HUES6 (cell line): ENCODE measurements around the gene FZR1.
A peak's percentile ranks its signal among the peaks of the same experiment; 100 is the strongest.

ENCODE experiments used
- H3K27ac ChIP-seq: 2 replicates; pipeline ENCODE4 v1.7.0; 2013; ENCODE audit warnings: low read depth, mild to moderate bottlenecking, low read length, inconsistent platforms
- H3K27me3 ChIP-seq: 2 replicates; pipeline ENCODE4 v1.6.1; 2013; ENCODE audit warnings: low read length; ENCODE audit not compliant: control insufficient read depth, insufficient read depth
- H3K36me3 ChIP-seq: 2 replicates; pipeline ENCODE4 v1.6.1; 2013; ENCODE audit warnings: low read length; ENCODE audit not compliant: control insufficient read depth, insufficient read depth
- H3K4me1 ChIP-seq: 2 replicates; pipeline ENCODE4 v1.6.1; 2013; ENCODE audit warnings: low read length; ENCODE audit not compliant: control insufficient read depth, insufficient read depth
- H3K4me3 ChIP-seq: 2 replicates; pipeline ENCODE4 v1.5.1; 2013; ENCODE audit warnings: low read depth, low read length
- H3K9ac ChIP-seq: one replicate; pipeline ENCODE4 v1.6.1; 2013; ENCODE audit warnings: mild to moderate bottlenecking, low read length
- H3K9me3 ChIP-seq: 2 replicates; pipeline ENCODE4 v1.6.1; 2013; ENCODE audit warnings: low read depth, low read length; ENCODE audit not compliant: control insufficient read depth, insufficient read depth

Gene FZR1

GRCh38 chr19:3505598-3506383, at the start of gene FZR1:
Gene FZR1 (plus strand): TSS chr19:3506311. CDS start chr19:3522990, 16,679 bp downstream.
- H3K4me1 ChIP-seq: peaks cover 2% of the 10 kb centered on the region; the same call in 1 of the 2 replicates
- H3K36me3 ChIP-seq: peaks cover 15% of the 10 kb centered on the region
- H3K9me3 ChIP-seq: no peaks in the 10 kb centered on the region
- H3K27ac ChIP-seq: peak within 1 kb of the TSS; percentile 80
- H3K4me3 ChIP-seq: peak within 1 kb of the TSS; percentile 74
- no peaks in the 10 kb centered on the region for H3K27me3 ChIP-seq
- peak within 1 kb of the TSS; percentile 82 for H3K9ac ChIP-seq

- H3K27ac ChIP-seq: no peak overlapping the region
- no peak overlapping the region for H3K9ac ChIP-seq
- no peaks in the 10 kb centered on the region for H3K36me3 ChIP-seq
- H3K27me3 ChIP-seq: peaks cover 36% of the 10 kb centered on the region
- peaks cover 32% of the 10 kb centered on the region for H3K4me1 ChIP-seq
- H3K9me3 ChIP-seq: no peaks in the 10 kb centered on the region
- no peak overlapping the region for H3K4me3 ChIP-seq
These were observed 49.1 kb upstream of the FZR1 start for GRCh38 chr19:3456925-3457527.

GRCh38 chr19:3457528-3458228, 48.4 kb upstream of the FZR1 start:
- Histone ChIP-seq H3K27me3 (peaks cover 43% of the 10 kb centered on the region), H3K9ac (no peak overlapping the region)

GRCh38 chr19:3458229-3459088, 47.7 kb upstream of the FZR1 start:
- Histone ChIP-seq H3K27ac (no peak overlapping the region), H3K36me3 (no peaks in the 10 kb centered on the region), H3K9ac (peak overlapping the region; percentile 24), H3K9me3 (no peaks in the 10 kb centered on the region), H3K4me1 (peaks cover 32% of the 10 kb centered on the region), H3K27me3 (peaks cover 51% of the 10 kb centered on the region), H3K4me3 (peak overlapping the region; percentile 55)

More at GRCh38 chr19:3457528-3458228, 48.4 kb upstream of the FZR1 start:
- no peak overlapping the region for H3K27ac ChIP-seq
- H3K4me3 ChIP-seq: peak overlapping the region; percentile 30; the same call in 1 of the 2 replicates
- no peaks in the 10 kb centered on the region for H3K36me3 ChIP-seq
- no peaks in the 10 kb centered on the region for H3K9me3 ChIP-seq
- peaks cover 32% of the 10 kb centered on the region for H3K4me1 ChIP-seq

- Histone ChIP-seq H3K4me3 (peak overlapping the region; percentile 55), H3K4me1 (peaks cover 32% of the 10 kb centered on the region)
These were observed 46.8 kb upstream of the FZR1 start for GRCh38 chr19:3459089-3459881.

GRCh38 chr19:3459965-3460582, 46.0 kb upstream of the FZR1 start:
- Histone ChIP-seq H3K36me3 (no peaks in the 10 kb centered on the region), H3K4me3 (no peak overlapping the region; the same call in 1 of the 2 replicates)

More at GRCh38 chr19:3459089-3459881, 46.8 kb upstream of the FZR1 start:
- H3K9me3 ChIP-seq: no peaks in the 10 kb centered on the region
- H3K9ac ChIP-seq: peak overlapping the region; percentile 24
- H3K27me3 ChIP-seq: peaks cover 58% of the 10 kb centered on the region
- no peaks in the 10 kb centered on the region for H3K36me3 ChIP-seq
- H3K27ac ChIP-seq: no peak overlapping the region

GRCh38 chr19:3462991-3463713, 43.0 kb upstream of the FZR1 start:
- Histone ChIP-seq H3K36me3 (no peaks in the 10 kb centered on the region), H3K9me3 (peaks cover 8% of the 10 kb centered on the region), H3K27me3 (peaks cover 74% of the 10 kb centered on the region), H3K9ac (no peak overlapping the region), H3K4me1 (peaks cover 19% of the 10 kb centered on the region), H3K4me3 (peak overlapping the region; percentile 57), H3K27ac (no peak overlapping the region)

More at GRCh38 chr19:3459965-3460582, 46.0 kb upstream of the FZR1 start:
- H3K27ac ChIP-seq: no peak overlapping the region
- H3K4me1 ChIP-seq: peaks cover 32% of the 10 kb centered on the region
- peaks cover 65% of the 10 kb centered on the region for H3K27me3 ChIP-seq
- no peaks in the 10 kb centered on the region for H3K9me3 ChIP-seq
- H3K9ac ChIP-seq: no peak overlapping the region

GRCh38 chr19:3463714-3464586, 42.2 kb upstream of the FZR1 start:
- H3K36me3 ChIP-seq: no peaks in the 10 kb centered on the region
- peaks cover 11% of the 10 kb centered on the region for H3K4me1 ChIP-seq
- H3K9me3 ChIP-seq: peaks cover 9% of the 10 kb centered on the region
- no peak overlapping the region for H3K27ac ChIP-seq
- peaks cover 67% of the 10 kb centered on the region for H3K27me3 ChIP-seq
- H3K4me3 ChIP-seq: peak overlapping the region; percentile 57
- H3K9ac ChIP-seq: peak overlapping the region; percentile 46
